Activated CD4-positive, alpha-beta T cell treated with anti-CD3 and anti-CD28 coated beads, Interleukin-2, amount 10 ng/mL, durations not matched to agents 24 days and 14 days (primary cell): ENCODE data around the gene MCUR1. TPM values are rescaled to one million over a fixed set of nuclear protein-coding genes. Genes with fewer than 3 reads are reported as not detected.

Experiments
- DNase-seq: peaks from one replicate; pipeline ENCODE4 v3.0.0; 2022
- H3K27ac Mint-ChIP-seq: one replicate; pipeline ENCODE4 v1.8.0; 2022; ENCODE audit warnings: mild to moderate bottlenecking, mixed read lengths
- H3K27me3 Mint-ChIP-seq: one replicate; pipeline ENCODE4 v1.8.0; 2022; ENCODE audit warnings: mixed read lengths
- H3K36me3 Mint-ChIP-seq: one replicate; pipeline ENCODE4 v1.8.0; 2022; ENCODE audit warnings: low read depth, mild to moderate bottlenecking, mixed read lengths
- H3K4me1 Mint-ChIP-seq: one replicate; pipeline ENCODE4 v1.8.0; 2021; ENCODE audit warnings: mixed read lengths
- H3K4me3 Mint-ChIP-seq: one replicate; pipeline ENCODE4 v1.8.0; 2022; ENCODE audit warnings: mild to moderate bottlenecking, moderate library complexity, mixed read lengths
- H3K9me3 Mint-ChIP-seq: one replicate; pipeline ENCODE4 v1.8.0; 2021; ENCODE audit warnings: mixed read lengths
- intact Hi-C: fragments of 100-400 bp; cut with micrococcal nuclease; formaldehyde crosslinking; loops from one replicate; pipeline ENCODE4 v1.15.1; 2023
- total RNA-seq: library from RNA; stranded (reverse); gene quantifications from 2 replicates; pipeline ENCODE4 v1.2.3, GENCODE V29; 2022

MCUR1 gene
- total RNA-seq, 1 donor from 2014 or later: 43.7 TPM

- intact Hi-C loops: loop anchor here (1.0 to 10.0 kb wide), 5 partner anchors 15 to 409 kb away; no protein-coding TSS in a partner anchor
- Mint-ChIP-seq H3K4me1 (peaks cover 46% of the 10 kb centered on the region), H3K27me3 (no peaks in the 10 kb centered on the region), H3K27ac (peak overlapping the region; percentile 25), H3K36me3 (no peaks in the 10 kb centered on the region), H3K4me3 (peak overlapping the region; percentile 24), H3K9me3 (peaks cover 5% of the 10 kb centered on the region)
- no peak for DNase-seq
Observed at GRCh38 chr6:13763740-13764381, 50.5 kb downstream of the MCUR1 start.

GRCh38 chr6:13762611-13763441, 51.5 kb downstream of the MCUR1 start:
- no peaks in the 10 kb centered on the region for H3K27me3 Mint-ChIP-seq
- peak; percentile 82 for DNase-seq
- intact Hi-C loops: loop anchor here (1.0 to 10.0 kb wide), 8 partner anchors 14 to 408 kb away; no protein-coding TSS in a partner anchor
- no peaks in the 10 kb centered on the region for H3K36me3 Mint-ChIP-seq
- peak overlapping the region; percentile 79 for H3K4me3 Mint-ChIP-seq
- H3K4me1 Mint-ChIP-seq: peaks cover 44% of the 10 kb centered on the region
- peak overlapping the region; percentile 87 for H3K27ac Mint-ChIP-seq
- H3K9me3 Mint-ChIP-seq: peaks cover 5% of the 10 kb centered on the region

- Mint-ChIP-seq H3K36me3 (no peaks in the 10 kb centered on the region), H3K4me1 (peaks cover 35% of the 10 kb centered on the region), H3K27ac (peak overlapping the region; percentile 49), H3K9me3 (peaks cover 5% of the 10 kb centered on the region), H3K27me3 (no peaks in the 10 kb centered on the region), H3K4me3 (peak overlapping the region; percentile 10)
- intact Hi-C loops: loop anchor here (1.0 to 10.0 kb wide), 7 partner anchors 13 to 407 kb away; no protein-coding TSS in a partner anchor
- DNase-seq: no peak
Observed at GRCh38 chr6:13761361-13762036, 52.9 kb downstream of the MCUR1 start.

- H3K4me1 Mint-ChIP-seq: peaks cover 27% of the 10 kb centered on the region
- intact Hi-C loops: loop anchor here (5.0 to 10.0 kb wide), 2 partner anchors 93 to 406 kb away; no protein-coding TSS in a partner anchor
Observed at GRCh38 chr6:13760307-13761304, 53.8 kb downstream of the MCUR1 start.

GRCh38 chr6:13759025-13759424, 55.3 kb downstream of the MCUR1 start:
- intact Hi-C loops: no loop called here
- no peak overlapping the region for H3K27ac Mint-ChIP-seq
- no peak for DNase-seq
- peaks cover 5% of the 10 kb centered on the region for H3K9me3 Mint-ChIP-seq
- H3K27me3 Mint-ChIP-seq: no peaks in the 10 kb centered on the region
- no peak overlapping the region for H3K4me3 Mint-ChIP-seq
- H3K4me1 Mint-ChIP-seq: peaks cover 25% of the 10 kb centered on the region
- no peaks in the 10 kb centered on the region for H3K36me3 Mint-ChIP-seq

More at GRCh38 chr6:13760307-13761304, 53.8 kb downstream of the MCUR1 start:
- Mint-ChIP-seq H3K27me3 (no peaks in the 10 kb centered on the region), H3K27ac (no peak overlapping the region), H3K9me3 (peaks cover 5% of the 10 kb centered on the region), H3K36me3 (no peaks in the 10 kb centered on the region), H3K4me3 (no peak overlapping the region)
- no peak for DNase-seq

- DNase-seq: no peak
- peaks cover 2% of the 10 kb centered on the region for H3K4me1 Mint-ChIP-seq
- no peak overlapping the region for H3K27ac Mint-ChIP-seq
- no peaks in the 10 kb centered on the region for H3K27me3 Mint-ChIP-seq
- H3K4me3 Mint-ChIP-seq: no peak overlapping the region
- intact Hi-C loops: no loop called here
- H3K36me3 Mint-ChIP-seq: no peaks in the 10 kb centered on the region
- H3K9me3 Mint-ChIP-seq: no peaks in the 10 kb centered on the region
Observed at GRCh38 chr6:13754644-13755043, 59.7 kb downstream of the MCUR1 start.

- peaks cover 2% of the 10 kb centered on the region for H3K27me3 Mint-ChIP-seq
- no peak overlapping the region for H3K4me3 Mint-ChIP-seq
- no peak for DNase-seq
- peaks cover 6% of the 10 kb centered on the region for H3K4me1 Mint-ChIP-seq
- peaks cover 5% of the 10 kb centered on the region for H3K9me3 Mint-ChIP-seq
- H3K27ac Mint-ChIP-seq: no peak overlapping the region
- H3K36me3 Mint-ChIP-seq: peaks cover 2% of the 10 kb centered on the region
- intact Hi-C loops: no loop called here
Observed at GRCh38 chr6:13743736-13744127, 70.6 kb downstream of the MCUR1 start.

GRCh38 chr6:13742961-13743735, 71.2 kb downstream of the MCUR1 start:
- H3K4me3 Mint-ChIP-seq: peak overlapping the region; percentile 55
- peaks cover 4% of the 10 kb centered on the region for H3K4me1 Mint-ChIP-seq
- peaks cover 2% of the 10 kb centered on the region for H3K36me3 Mint-ChIP-seq

GRCh38 chr6:13741365-13741764, 73.0 kb downstream of the MCUR1 start:
- H3K4me1 Mint-ChIP-seq: no peaks in the 10 kb centered on the region
- intact Hi-C loops: no loop called here
- peaks cover 2% of the 10 kb centered on the region for H3K36me3 Mint-ChIP-seq
- H3K4me3 Mint-ChIP-seq: no peak overlapping the region
- H3K9me3 Mint-ChIP-seq: peaks cover 5% of the 10 kb centered on the region
- H3K27me3 Mint-ChIP-seq: no peaks in the 10 kb centered on the region
- no peak for DNase-seq
- no peak overlapping the region for H3K27ac Mint-ChIP-seq

More at GRCh38 chr6:13742961-13743735, 71.2 kb downstream of the MCUR1 start:
- intact Hi-C loops: no loop called here
- Mint-ChIP-seq H3K9me3 (peaks cover 5% of the 10 kb centered on the region), H3K27ac (no peak overlapping the region), H3K27me3 (no peaks in the 10 kb centered on the region)
- no peak for DNase-seq

Other genes starting within 250 kb of the MCUR1 start
- gene SIRT5, start 240.0 kb downstream of the MCUR1 start, total RNA-seq: 8.1 and 8.4 TPM in 2 replicates
- 103 and 104 TPM in 2 replicates for gene NOL7, start 199.2 kb downstream of the MCUR1 start, total RNA-seq
- gene RANBP9, start 102.7 kb downstream of the MCUR1 start, total RNA-seq: 52.6 and 56.2 TPM in 2 replicates
- gene RNF182, start 110.4 kb upstream of the MCUR1 start, total RNA-seq: not detected in 2 replicates